Neural cell (in vitro differentiated cells): ENCODE results near the gene FXR1. TPM values are rescaled to one million over a fixed set of nuclear protein-coding genes. Genes with fewer than 3 reads are reported as not detected.
A peak's percentile ranks its signal among the peaks of the same experiment; 100 is the strongest.

Experiments used
- H2AFZ ChIP-seq: fragments of 200-600, 300-800 bp; sonication (generic), shearing (Covaris generic); 2 replicates; pipeline ENCODE4 v1.6.0; 2014; ENCODE audit warnings: low read depth, mild to moderate bottlenecking, antibody characterized with exemption, low read length, moderate library complexity
- H3F3A ChIP-seq: fragments of 200-600 bp; shearing (Covaris generic); 2 replicates; pipeline ENCODE4 v1.6.1; 2016; ENCODE audit warnings: mild to moderate bottlenecking, moderate library complexity, mixed read lengths, antibody characterized with exemption, low read length; ENCODE audit not compliant: insufficient read depth, poor library complexity, severe bottlenecking
- H3K27ac ChIP-seq: fragments of 200-600, 300-800 bp; sonication (generic), shearing (Covaris generic); 2 replicates; pipeline ENCODE4 v1.5.1; 2014; ENCODE audit warnings: mild to moderate bottlenecking, low read length, moderate library complexity
- H3K27me3 ChIP-seq: fragments of 300-800, 200-600 bp; sonication (generic), shearing (Covaris generic); 2 replicates; pipeline ENCODE4 v1.6.0; 2014; ENCODE audit warnings: mild to moderate bottlenecking, low read depth, low read length, moderate library complexity; ENCODE audit not compliant: insufficient read depth
- H3K36me3 ChIP-seq: fragments of 300-800, 200-600 bp; sonication (generic), shearing (Covaris generic); 2 replicates; pipeline ENCODE4 v1.5.1; 2014; ENCODE audit warnings: mild to moderate bottlenecking, antibody characterized with exemption, low read length, moderate library complexity; ENCODE audit not compliant: insufficient read depth
- H3K4me2 ChIP-seq: fragments of 300-800, 200-600 bp; sonication (generic), shearing (Covaris generic); 2 replicates; pipeline ENCODE4 v1.6.0; 2014; ENCODE audit warnings: mild to moderate bottlenecking, low read length
- H3K4me3 ChIP-seq: fragments of 300-800, 200-600 bp; sonication (generic), shearing (Covaris generic); 2 replicates; pipeline ENCODE4 v1.5.1; 2014; ENCODE audit warnings: mild to moderate bottlenecking, low read length, moderate library complexity
- H3K79me2 ChIP-seq: fragments of 200-600 bp; shearing (Covaris generic); replicated peaks from 2 replicates; pipeline ENCODE4 v1.6.0; 2014; ENCODE audit warnings: mild to moderate bottlenecking, low read length, moderate library complexity; ENCODE audit not compliant: insufficient read depth
- H3K9ac ChIP-seq: fragments of 300-800, 200-600 bp; sonication (generic), shearing (Covaris generic); 2 replicates; pipeline ENCODE4 v1.6.1; 2016; ENCODE audit warnings: mild to moderate bottlenecking, low read length, mixed read lengths
- H3K9me2 ChIP-seq: fragments of 200-600 bp; shearing (Covaris generic); 2 replicates; pipeline ENCODE4 v1.6.1; 2016; ENCODE audit warnings: mild to moderate bottlenecking, low read length, mixed read lengths; ENCODE audit not compliant: insufficient read depth
- H3K9me3 ChIP-seq: fragments of 200-600, 300-800 bp; sonication (generic), shearing (Covaris generic); 2 replicates; pipeline ENCODE4 v1.6.1; 2016; ENCODE audit warnings: mild to moderate bottlenecking, mixed run types, low read length, moderate library complexity, mixed read lengths
- H4K20me1 ChIP-seq: fragments of 200-600 bp; shearing (Covaris generic); 2 replicates; pipeline ENCODE4 v1.6.1; 2016; ENCODE audit warnings: mild to moderate bottlenecking, mixed run types; ENCODE audit not compliant: insufficient read depth
- CTCF ChIP-seq: fragments of 450-650 bp; IDR thresholded peaks from 2 replicates; pipeline ENCODE4 v1.5.1; 2014; ENCODE audit warnings: antibody characterized with exemption, mild to moderate bottlenecking, moderate library complexity; ENCODE audit not compliant: poor library complexity, severe bottlenecking
- EP300 ChIP-seq: fragments of 450-650 bp; conservative IDR thresholded peaks from 2 replicates; pipeline ENCODE4 v1.6.1; 2014; ENCODE audit warnings: antibody characterized with exemption, mild to moderate bottlenecking, moderate library complexity; ENCODE audit not compliant: poor library complexity, severe bottlenecking
- EZH2 ChIP-seq: fragments of 200-600, 300-800 bp; shearing (Covaris generic), sonication (generic); IDR thresholded peaks from 2 replicates; pipeline ENCODE4 v1.6.1; 2014; ENCODE audit warnings: antibody characterized with exemption, low read length, borderline replicate concordance, mild to moderate bottlenecking; ENCODE audit not compliant: insufficient read depth, poor library complexity, severe bottlenecking
- MXI1 ChIP-seq: fragments of 450-650 bp; conservative IDR thresholded peaks from 2 replicates; pipeline ENCODE4 v1.6.1; 2014; ENCODE audit warnings: antibody characterized with exemption, mild to moderate bottlenecking; ENCODE audit not compliant: poor library complexity, severe bottlenecking
- POLR2AphosphoS5 ChIP-seq: IDR thresholded peaks from 2 replicates; pipeline ENCODE4 v1.6.1; 2012
- RAD21 ChIP-seq: fragments of 450-650 bp; conservative IDR thresholded peaks from 2 replicates; pipeline ENCODE4 v1.6.1; 2014; ENCODE audit warnings: antibody characterized with exemption, mild to moderate bottlenecking, moderate library complexity
- REST ChIP-seq: IDR thresholded peaks from 2 replicates; pipeline ENCODE4 v1.6.1; 2012; ENCODE audit warnings: borderline replicate concordance
- SMC3 ChIP-seq: fragments of 450-650 bp; conservative IDR thresholded peaks from 2 replicates; pipeline ENCODE4 v1.6.1; 2014; ENCODE audit warnings: antibody characterized with exemption, mild to moderate bottlenecking, moderate library complexity; ENCODE audit not compliant: poor library complexity
- TAF1 ChIP-seq: IDR thresholded peaks from 2 replicates; pipeline ENCODE4 v1.6.1; 2012; ENCODE audit warnings: low read depth
- polyA plus RNA-seq: library from polyadenylated mRNA; depleted of rRNA; stranded (reverse); fragments of >200 nt; gene quantifications from 2 replicates; pipeline ENCODE4 v1.2.3, GENCODE V29; 2014

Gene FXR1
- polyA plus RNA-seq, 1 donor from 2014 or later = 109 TPM

GRCh38 chr3:180911876-180912303 lies 580 bp upstream of the FXR1 start:
- H4K20me1 ChIP-seq = peaks cover 8% of the 10 kb centered on the region
- H3K27me3 ChIP-seq = no peaks in the 10 kb centered on the region
- peak overlapping the region; percentile 82 for H3K4me3 ChIP-seq
- H3K4me2 ChIP-seq = no peak overlapping the region
- TF ChIP-seq SMC3 (no peak), REST (no peak), TAF1 (no peak), RAD21 (no peak), EZH2 (no peak)
- H3K9me3 ChIP-seq = no peaks in the 10 kb centered on the region
- H2AFZ ChIP-seq = peak overlapping the region; percentile 74
- H3K27ac ChIP-seq = no peak overlapping the region
- peaks cover 41% of the 10 kb centered on the region for H3K79me2 ChIP-seq
- H3F3A ChIP-seq = peaks cover 5% of the 10 kb centered on the region
- peak overlapping the region; percentile 93 for H3K9ac ChIP-seq
- H3K36me3 ChIP-seq = no peaks in the 10 kb centered on the region
- no peaks in the 10 kb centered on the region for H3K9me2 ChIP-seq

GRCh38 chr3:180913581-180914404 lies 1.3 kb downstream of the FXR1 start:
- H3K36me3 ChIP-seq = no peaks in the 10 kb centered on the region
- no peak for TF ChIP-seq EP300
- TF ChIP-seq REST = no peak
- TF ChIP-seq EZH2 = no peak
- no peak for TF ChIP-seq RAD21
- TF ChIP-seq CTCF = no peak
- no peak for TF ChIP-seq SMC3
- TF ChIP-seq POLR2AphosphoS5 = no peak
- no peak for TF ChIP-seq MXI1
- peak overlapping the region; percentile 62 for H3K4me2 ChIP-seq
- peaks cover 60% of the 10 kb centered on the region for H3K79me2 ChIP-seq
- no peaks in the 10 kb centered on the region for H3K27me3 ChIP-seq
- peaks cover 5% of the 10 kb centered on the region for H3F3A ChIP-seq
- H4K20me1 ChIP-seq = peaks cover 14% of the 10 kb centered on the region
- peak overlapping the region; percentile 93 for H3K27ac ChIP-seq
- no peaks in the 10 kb centered on the region for H3K9me3 ChIP-seq
- peak overlapping the region; percentile 93 for H3K9ac ChIP-seq
- H3K9me2 ChIP-seq = no peaks in the 10 kb centered on the region
- H3K4me3 ChIP-seq = peak overlapping the region; percentile 82
- peak overlapping the region; percentile 74 for H2AFZ ChIP-seq
